NCI-H128 (cell line): ENCODE measurements around the gene KLHL30.

ENCODE experiments used
- DNase-seq: peaks from one replicate; lab custom pipeline; 2025; ENCODE audit not compliant: unreplicated experiment; lab: John Stamatoyannopoulos, UW

The KLHL30 gene

GRCh38 chr2:238130111-238130695, 8.3 kb upstream of the KLHL30 start:
- DNase-seq, result no peak

- no peak for DNase-seq
Measured at GRCh38 chr2:238130696-238131628, 7.5 kb upstream of the KLHL30 start.

- DNase-seq, result no peak
Measured at GRCh38 chr2:238131761-238132462, 6.6 kb upstream of the KLHL30 start.

- DNase-seq, result no peak
Measured at GRCh38 chr2:238132463-238133450, 5.7 kb upstream of the KLHL30 start.

- no peak for DNase-seq
Measured at GRCh38 chr2:238133499-238134392, 4.7 kb upstream of the KLHL30 start.

GRCh38 chr2:238134393-238134785, 4.1 kb upstream of the KLHL30 start:
- DNase-seq, result no peak

GRCh38 chr2:238135601-238136150, 2.8 kb upstream of the KLHL30 start:
- DNase-seq, result no peak

- DNase-seq, result no peak
Measured at GRCh38 chr2:238136820-238137537, 1.5 kb upstream of the KLHL30 start.

- DNase-seq, result no peak
Measured at GRCh38 chr2:238137885-238138284, 583 bp upstream of the KLHL30 start.

GRCh38 chr2:238139196-238140039, 950 bp downstream of the KLHL30 start:
- DNase-seq, result no peak

GRCh38 chr2:238140040-238140439, 1.6 kb downstream of the KLHL30 start:
- DNase-seq, result no peak

- DNase-seq, result no peak
Measured at GRCh38 chr2:238140721-238141540, 2.5 kb downstream of the KLHL30 start.

GRCh38 chr2:238141541-238142318, 3.3 kb downstream of the KLHL30 start:
- no peak for DNase-seq

- DNase-seq, result no peak
Measured at GRCh38 chr2:238142382-238143205, 4.1 kb downstream of the KLHL30 start.

- DNase-seq, result no peak
Measured at GRCh38 chr2:238143239-238143951, 4.9 kb downstream of the KLHL30 start.
